ENCODE data around the gene AKR1E2.

DNA sequence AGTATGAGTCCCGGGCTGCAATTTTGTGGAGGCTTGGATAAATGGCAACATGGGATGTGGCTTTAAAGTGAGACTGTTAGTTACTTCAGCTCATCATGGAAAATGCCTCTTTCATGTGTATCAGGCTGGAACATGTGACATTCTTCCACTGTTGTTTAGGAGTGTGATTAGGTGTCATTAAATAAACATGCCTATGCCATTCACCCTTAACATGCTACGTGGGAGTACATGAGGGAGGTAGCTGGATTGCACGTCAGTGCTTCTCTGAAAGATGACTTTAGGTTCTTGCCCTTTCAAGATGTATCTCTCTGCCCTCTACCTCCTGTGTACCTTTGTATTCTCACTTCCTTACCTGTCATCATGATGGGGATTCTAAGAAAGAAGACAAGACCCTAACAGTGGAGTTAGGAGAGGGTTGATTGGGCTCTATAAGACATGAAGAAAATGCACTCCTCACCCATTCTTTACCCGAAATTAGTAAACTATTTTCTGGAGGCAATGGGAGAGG is 8.9 kb downstream of the AKR1E2 start:
- TF ChIP-seq POLR2A (IDR thresholded peaks at IDR 0.05; ENCODE audit: low read length) (no peak), GATA1 (IDR thresholded peaks at IDR 0.05; ENCODE audit: low read depth, low read length) (no peak)

All from erythroblast (primary cell).